HEK293T (cell line): ENCODE data around the gene BAIAP2.

Experiments used
- ARNT ChIP-seq: fragments of 450-650 bp; IDR thresholded peaks from 2 replicates; pipeline ENCODE4 v1.6.1; 2017; ENCODE audit warnings: mild to moderate bottlenecking
- BHLHE40 ChIP-seq: fragments of 450-650 bp; IDR thresholded peaks from 2 replicates; pipeline ENCODE4 v1.6.1; 2016; ENCODE audit warnings: mild to moderate bottlenecking, moderate library complexity, borderline replicate concordance
- CTBP1 ChIP-seq: fragments of 450-650 bp; IDR thresholded peaks from 2 replicates; pipeline ENCODE4 v1.6.1; 2016; ENCODE audit warnings: borderline replicate concordance
- ELF4 ChIP-seq: fragments of 450-650 bp; IDR thresholded peaks from 2 replicates; pipeline ENCODE4 v1.6.1; 2017; ENCODE audit warnings: antibody characterized with exemption
- FOXA1 ChIP-seq: fragments of 450-650 bp; IDR thresholded peaks from 2 replicates; pipeline ENCODE4 v1.6.1; 2016; ENCODE audit warnings: mild to moderate bottlenecking
- FOXK2 ChIP-seq: fragments of 450-650 bp; IDR thresholded peaks from 2 replicates; pipeline ENCODE4 v1.6.1; 2016; ENCODE audit warnings: mild to moderate bottlenecking
- FOXM1 ChIP-seq: fragments of 450-650 bp; IDR thresholded peaks from 2 replicates; pipeline ENCODE4 v1.6.1; 2017; ENCODE audit warnings: mild to moderate bottlenecking, borderline replicate concordance
- HDGF ChIP-seq: fragments of 450-650 bp; IDR thresholded peaks from 2 replicates; pipeline ENCODE4 v1.6.1; 2017; ENCODE audit warnings: antibody characterized with exemption, borderline replicate concordance
- LEF1 ChIP-seq: fragments of 450-650 bp; IDR thresholded peaks from 2 replicates; pipeline ENCODE4 v1.6.1; 2017; ENCODE audit warnings: mild to moderate bottlenecking, borderline replicate concordance
- NFRKB ChIP-seq: fragments of 450-650 bp; IDR thresholded peaks from 2 replicates; pipeline ENCODE4 v1.6.1; 2016; ENCODE audit warnings: mild to moderate bottlenecking, moderate library complexity
- SP1 ChIP-seq: fragments of 450-650 bp; IDR thresholded peaks from 2 replicates; pipeline ENCODE4 v1.6.1; 2017
- SUZ12 ChIP-seq: fragments of 450-650 bp; IDR thresholded peaks from 2 replicates; pipeline ENCODE4 v1.6.1; 2016; ENCODE audit warnings: mild to moderate bottlenecking
- TF ChIP-seq, protein P1 (sequence below): fragments of 450-650 bp; IDR thresholded peaks from 2 replicates; pipeline ENCODE4 v1.6.1; 2016

DNA sequence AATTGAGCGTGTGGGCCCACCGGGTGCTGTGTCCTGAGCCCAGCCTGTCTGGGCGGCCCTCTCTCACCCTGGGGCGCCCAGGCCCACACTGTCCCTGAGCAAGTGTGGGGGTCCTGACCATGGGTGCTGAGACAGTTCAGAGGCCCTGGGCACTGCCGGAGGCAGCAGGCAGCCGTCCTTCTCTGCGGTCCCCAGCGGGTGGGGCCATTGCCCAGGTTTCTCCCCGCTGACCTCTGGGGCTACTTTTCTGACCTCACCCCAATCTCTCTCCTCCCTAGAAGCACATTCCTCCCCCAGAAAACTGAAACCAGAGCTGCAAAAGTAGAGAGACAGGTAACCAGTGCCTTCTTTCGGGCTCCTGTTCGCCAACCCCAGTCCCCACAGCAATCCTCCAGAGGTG is 94.3 kb downstream of the BAIAP2 start:
- TF ChIP-seq FOXK2 (no peak), FOXM1 (no peak), SUZ12 (no peak), LEF1 (no peak), NFRKB (no peak), SP1 (no peak), HDGF (no peak), FOXA1 (no peak), ELF4 (no peak), BHLHE40 (no peak), CTBP1 (no peak), ARNT (no peak)
- TF ChIP-seq, protein P1, sequence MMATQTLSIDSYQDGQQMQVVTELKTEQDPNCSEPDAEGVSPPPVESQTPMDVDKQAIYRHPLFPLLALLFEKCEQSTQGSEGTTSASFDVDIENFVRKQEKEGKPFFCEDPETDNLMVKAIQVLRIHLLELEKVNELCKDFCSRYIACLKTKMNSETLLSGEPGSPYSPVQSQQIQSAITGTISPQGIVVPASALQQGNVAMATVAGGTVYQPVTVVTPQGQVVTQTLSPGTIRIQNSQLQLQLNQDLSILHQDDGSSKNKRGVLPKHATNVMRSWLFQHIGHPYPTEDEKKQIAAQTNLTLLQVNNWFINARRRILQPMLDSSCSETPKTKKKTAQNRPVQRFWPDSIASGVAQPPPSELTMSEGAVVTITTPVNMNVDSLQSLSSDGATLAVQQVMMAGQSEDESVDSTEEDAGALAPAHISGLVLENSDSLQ = no peak
